Activated CD4-positive, alpha-beta memory T cell treated with anti-CD3 and anti-CD28 coated beads for 36 hours (primary cell): ENCODE results near the gene PIGU. TPM values are rescaled to one million over a fixed set of nuclear protein-coding genes. Genes with fewer than 3 reads are reported as not detected.
"Not testable (repeated sequence)": the region's sequence is repeated elsewhere in the genome, so short reads cannot be mapped to it uniquely, and the experiment has no call there.

Experiments
- CTCF ChIA-PET: fragments of 350-600 bp; sonication (Branson Sonifier 250); formaldehyde crosslinking; loops from one replicate; lab custom pipeline; 2021; ENCODE audit warnings: antibody characterized with exemption, inconsistent platforms; lab: Charles Lee
- POLR2A ChIA-PET: fragments of 350-600 bp; sonication (Branson Sonifier 250); formaldehyde crosslinking; loops from one replicate; lab custom pipeline; 2021; ENCODE audit warnings: antibody characterized with exemption; lab: Charles Lee
- DNase-seq: peaks from one replicate; pipeline ENCODE4 v3.0.0-alpha.2; 2020
- H3K27ac Mint-ChIP-seq: one replicate; pipeline ENCODE4 v1.8.0; 2021; ENCODE audit warnings: mixed read lengths
- H3K27me3 Mint-ChIP-seq: one replicate; pipeline ENCODE4 v1.8.0; 2021; ENCODE audit warnings: mixed read lengths
- H3K36me3 Mint-ChIP-seq: one replicate; pipeline ENCODE4 v1.8.0; 2021; ENCODE audit warnings: mixed read lengths
- H3K4me1 Mint-ChIP-seq: one replicate; pipeline ENCODE4 v1.8.0; 2021; ENCODE audit warnings: low read depth, mixed read lengths
- H3K4me3 Mint-ChIP-seq: one replicate; pipeline ENCODE4 v1.8.0; 2021; ENCODE audit warnings: mild to moderate bottlenecking, mixed read lengths
- H3K9me3 Mint-ChIP-seq: one replicate; pipeline ENCODE4 v1.8.0; 2021; ENCODE audit warnings: mixed read lengths
- intact Hi-C: fragments of 100-400 bp; cut with micrococcal nuclease; formaldehyde crosslinking; loops from one replicate; pipeline ENCODE4 v1.15.1; 2023
- total RNA-seq, 2 experiments: library from RNA; stranded (reverse); gene quantifications; one replicate each; pipeline ENCODE4 v1.2.3, GENCODE V29; 2021

PIGU gene
- total RNA-seq, 2 experiments from 2014 or later = 19.0 to 21.3 TPM

DNA sequence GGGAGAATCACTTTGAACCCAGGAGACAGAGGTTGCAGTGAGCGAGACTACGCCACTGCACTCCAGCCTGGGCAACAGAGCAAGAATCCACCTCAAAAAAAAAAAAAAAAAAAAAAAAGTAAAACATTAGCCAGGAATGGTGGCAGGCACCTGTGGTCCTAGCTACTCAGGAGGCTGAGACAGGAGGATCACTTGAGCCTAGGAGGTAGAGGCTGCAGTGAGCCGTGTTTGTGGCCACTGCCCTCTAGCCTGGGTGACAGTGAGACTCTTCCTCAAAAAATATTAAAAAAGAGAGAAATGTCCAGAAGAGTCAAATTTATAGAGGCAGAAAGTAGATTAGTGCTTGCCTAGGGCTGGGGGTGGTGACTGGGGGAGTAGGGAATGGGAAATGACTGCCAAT lies 6.8 kb upstream of the PIGU start:
- ChIA-PET CTCF (no interaction called here), POLR2A (no interaction called here)
- no peak for DNase-seq
- Mint-ChIP-seq H3K36me3 (no peaks in the 10 kb centered on the region), H3K4me1 (peaks cover 6% of the 10 kb centered on the region), H3K27ac (no peak overlapping the region), H3K27me3 (no peaks in the 10 kb centered on the region), H3K4me3 (no peak overlapping the region), H3K9me3 (no peaks in the 10 kb centered on the region)
- intact Hi-C loops = no loop called here

DNA sequence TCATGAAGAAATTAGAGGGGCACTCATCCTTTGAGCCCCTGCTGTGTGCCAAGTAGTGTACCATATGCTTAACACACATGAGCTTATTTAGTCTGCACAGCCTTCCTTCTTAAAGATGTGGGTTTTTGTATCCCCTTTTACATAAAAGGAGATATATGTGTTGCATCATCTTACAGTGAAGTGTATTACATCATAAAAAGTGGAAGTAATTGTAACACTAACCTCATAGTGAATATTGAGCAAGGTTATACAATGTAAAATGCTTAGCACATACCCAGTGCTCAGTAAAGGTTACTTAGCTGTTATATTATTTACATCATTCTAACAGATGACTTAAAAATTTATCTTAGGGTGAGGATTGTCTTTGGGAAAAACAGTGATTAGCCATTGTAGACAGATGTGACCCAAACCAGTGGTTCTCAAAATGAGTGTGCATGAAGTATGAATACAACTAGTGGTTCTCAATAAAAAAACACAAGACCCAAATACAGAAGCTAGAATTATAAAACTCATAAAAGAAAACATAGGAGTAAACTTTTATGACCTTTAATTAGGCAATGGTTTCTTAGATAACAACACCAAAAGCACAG lies 3.8 kb upstream of the PIGU start:
- H3K36me3 Mint-ChIP-seq = no peaks in the 10 kb centered on the region
- no peaks in the 10 kb centered on the region for H3K27me3 Mint-ChIP-seq
- H3K9me3 Mint-ChIP-seq = no peaks in the 10 kb centered on the region
- intact Hi-C loops = no loop called here
- H3K27ac Mint-ChIP-seq = no peak overlapping the region
- POLR2A ChIA-PET = interaction anchor here (1.5 kb wide), 1 partner anchor 164 kb away, joined by 7 read pairs; no protein-coding TSS in a partner anchor
- no peak overlapping the region for H3K4me3 Mint-ChIP-seq
- CTCF ChIA-PET = interaction anchor here (0.6 to 1.2 kb wide), 4 partner anchors 15 to 142 kb away, joined by 3 to 7 read pairs (median 4); no protein-coding TSS in a partner anchor
- DNase-seq = no peak
- peaks cover 21% of the 10 kb centered on the region for H3K4me1 Mint-ChIP-seq

DNA sequence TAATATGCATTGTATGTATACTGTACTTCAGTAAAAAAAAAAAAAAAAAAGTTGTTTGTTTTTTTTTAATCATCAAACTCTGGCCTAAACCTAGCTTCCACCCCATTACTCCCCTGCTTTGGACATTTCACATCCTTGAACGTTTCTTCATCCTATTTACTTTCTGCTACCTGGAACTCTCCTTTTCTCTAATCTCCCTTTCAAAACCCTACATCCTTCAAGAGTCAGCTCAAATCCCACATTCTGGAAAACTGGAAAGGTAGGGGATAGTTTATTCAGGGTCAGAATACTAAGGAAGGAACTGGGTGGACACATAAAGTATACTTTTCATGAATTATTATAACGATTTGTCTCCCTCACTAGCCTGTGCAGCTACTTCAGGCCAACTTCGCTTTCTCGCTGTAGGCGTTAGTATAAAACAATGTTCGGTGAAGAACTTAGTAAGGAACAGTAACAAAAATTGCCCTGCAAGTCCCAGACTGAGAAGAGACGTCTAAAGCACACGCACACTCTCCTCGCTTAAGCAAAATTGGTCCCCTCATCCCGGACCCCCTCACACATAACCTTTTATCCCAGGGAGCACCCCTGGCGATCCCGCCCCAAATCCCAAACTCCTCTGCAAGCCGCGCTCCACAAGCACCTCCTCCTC lies 775 bp downstream of the PIGU start:
- ChIA-PET POLR2A (interaction anchor here (0.6 to 1.3 kb wide), 4 partner anchors 32 to 313 kb away, joined by 3 to 6 read pairs (median 4); partner anchors contain the start of genes ITCH and MAP1LC3A), CTCF (interaction anchor here (1.3 kb wide), 2 partner anchors 30 to 138 kb away, joined by 3 read pairs; no protein-coding TSS in a partner anchor)
- Mint-ChIP-seq H3K27me3 (no peaks in the 10 kb centered on the region), H3K9me3 (no peaks in the 10 kb centered on the region), H3K27ac (peak overlapping the region; percentile 93), H3K36me3 (peaks cover 3% of the 10 kb centered on the region), H3K4me3 (peak overlapping the region; percentile 94), H3K4me1 (peaks cover 28% of the 10 kb centered on the region)
- DNase-seq = no peak
- intact Hi-C loops = loop anchor here (2.0 kb wide), 1 partner anchor 159 kb away; the partner anchor contains the start of gene DYNLRB1

DNA sequence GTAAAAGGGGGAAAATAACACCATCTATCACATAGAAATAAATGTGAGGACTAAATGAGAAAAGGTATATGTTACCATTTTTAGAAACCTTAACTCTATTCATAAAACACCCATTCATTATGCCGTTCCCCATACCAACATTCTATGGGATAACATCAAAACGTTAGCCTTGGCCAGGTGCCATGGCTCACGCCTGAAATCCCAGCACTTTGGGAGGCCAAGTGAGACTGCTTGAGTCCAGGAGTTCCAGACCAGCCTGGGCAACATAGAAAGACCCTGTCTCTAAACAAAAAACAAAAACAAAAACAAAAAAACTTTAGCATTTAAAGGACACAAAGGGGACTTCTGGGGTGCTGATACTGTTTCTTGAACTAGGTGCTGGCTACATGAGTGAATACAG lies 1.3 kb downstream of the PIGU start:
- intact Hi-C loops = no loop called here
- no peak for DNase-seq
- H3K9me3 Mint-ChIP-seq = no peaks in the 10 kb centered on the region
- POLR2A ChIA-PET = interaction anchor here (0.6 to 1.2 kb wide), 2 partner anchors 33 to 234 kb away, joined by 3 to 6 read pairs; no protein-coding TSS in a partner anchor
- H3K36me3 Mint-ChIP-seq = peaks cover 3% of the 10 kb centered on the region
- no peaks in the 10 kb centered on the region for H3K27me3 Mint-ChIP-seq
- no peak overlapping the region for H3K27ac Mint-ChIP-seq
- peaks cover 24% of the 10 kb centered on the region for H3K4me1 Mint-ChIP-seq
- peak overlapping the region; percentile 94 for H3K4me3 Mint-ChIP-seq
- CTCF ChIA-PET = interaction anchor here (1.3 kb wide), 1 partner anchor 30 kb away, joined by 3 read pairs; no protein-coding TSS in a partner anchor

DNA sequence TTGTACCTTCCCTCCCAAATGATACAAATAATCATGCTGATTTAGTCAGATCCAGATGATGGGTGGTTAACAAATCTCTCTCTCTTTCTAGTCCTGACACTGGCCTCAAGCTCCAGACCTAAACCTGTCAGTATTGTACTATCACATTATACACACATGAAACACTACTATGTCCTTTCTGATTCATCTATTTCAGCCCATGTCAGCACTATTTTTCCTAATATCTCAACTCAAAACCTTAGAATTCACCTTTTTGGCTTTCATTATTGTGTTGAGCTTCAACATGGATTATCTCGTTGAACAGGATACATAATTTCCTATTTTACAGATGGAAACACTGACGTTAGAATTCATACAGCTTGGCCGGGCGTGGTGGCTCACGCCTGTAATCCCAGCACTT lies 3.5 kb downstream of the PIGU start:
- intact Hi-C loops = no loop called here
- no peak for DNase-seq
- Mint-ChIP-seq H3K4me1 (peaks cover 20% of the 10 kb centered on the region), H3K36me3 (peaks cover 7% of the 10 kb centered on the region), H3K27ac (no peak overlapping the region), H3K9me3 (no peaks in the 10 kb centered on the region), H3K27me3 (no peaks in the 10 kb centered on the region), H3K4me3 (no peak overlapping the region)
- CTCF ChIA-PET = no interaction called here
- POLR2A ChIA-PET = no interaction called here

DNA sequence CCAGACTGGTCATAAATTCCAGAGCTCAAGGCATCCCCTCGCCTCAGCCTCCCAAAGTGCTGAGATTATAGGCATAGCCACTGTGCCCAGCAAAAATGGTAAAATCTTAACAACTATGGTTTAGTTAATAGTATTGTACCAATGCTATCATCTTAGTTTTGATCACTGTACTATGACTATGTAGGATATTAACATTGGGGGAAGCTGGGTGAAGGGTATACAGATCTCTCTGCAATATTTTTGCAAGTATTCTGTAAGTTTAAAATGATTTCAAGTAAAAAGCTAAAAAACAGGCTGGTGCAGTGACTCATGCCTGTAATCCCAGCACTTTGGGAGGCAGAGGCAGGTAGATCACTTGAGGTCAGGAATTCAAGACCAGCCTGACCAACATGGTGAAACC lies 7.8 kb downstream of the PIGU start:
- DNase-seq = no peak
- peaks cover 7% of the 10 kb centered on the region for H3K36me3 Mint-ChIP-seq
- H3K4me1 Mint-ChIP-seq = no peaks in the 10 kb centered on the region
- ChIA-PET POLR2A (interaction anchor here (0.6 kb wide), 1 partner anchor 380 kb away, joined by 4 read pairs; no protein-coding TSS in a partner anchor), CTCF (no interaction called here)
- H3K27ac Mint-ChIP-seq = no peak overlapping the region
- no peak overlapping the region for H3K4me3 Mint-ChIP-seq
- H3K9me3 Mint-ChIP-seq = no peaks in the 10 kb centered on the region
- H3K27me3 Mint-ChIP-seq = no peaks in the 10 kb centered on the region
- intact Hi-C loops = no loop called here

DNA sequence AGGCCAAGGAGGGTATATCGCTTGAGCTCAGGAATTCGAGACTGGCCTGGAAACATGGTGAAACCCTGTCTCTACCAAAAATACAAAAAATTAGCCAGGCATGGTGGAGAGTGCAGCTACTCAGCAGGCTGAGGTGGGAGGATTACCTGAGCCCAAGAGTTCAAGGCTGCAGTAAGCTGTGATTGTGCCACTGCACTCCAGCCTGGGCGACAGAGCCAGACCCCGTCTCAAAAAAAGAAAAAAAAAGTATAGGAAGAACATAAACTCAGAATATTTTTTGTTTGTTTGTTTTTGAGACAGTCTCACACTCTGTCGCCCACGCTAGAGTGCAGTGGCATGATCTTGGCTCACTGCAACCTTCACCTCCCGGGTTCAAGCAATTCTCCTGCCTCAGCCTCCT lies 12.1 kb downstream of the PIGU start:
- H3K9me3 Mint-ChIP-seq, H3K36me3 Mint-ChIP-seq, POLR2A ChIA-PET, intact Hi-C loops, H3K27ac Mint-ChIP-seq, H3K4me1 Mint-ChIP-seq, DNase-seq, H3K4me3 Mint-ChIP-seq, H3K27me3 Mint-ChIP-seq: not testable (repeated sequence)
- CTCF ChIA-PET = interaction anchor here (2.1 kb wide), 1 partner anchor 352 kb away, joined by 6 read pairs; no protein-coding TSS in a partner anchor

DNA sequence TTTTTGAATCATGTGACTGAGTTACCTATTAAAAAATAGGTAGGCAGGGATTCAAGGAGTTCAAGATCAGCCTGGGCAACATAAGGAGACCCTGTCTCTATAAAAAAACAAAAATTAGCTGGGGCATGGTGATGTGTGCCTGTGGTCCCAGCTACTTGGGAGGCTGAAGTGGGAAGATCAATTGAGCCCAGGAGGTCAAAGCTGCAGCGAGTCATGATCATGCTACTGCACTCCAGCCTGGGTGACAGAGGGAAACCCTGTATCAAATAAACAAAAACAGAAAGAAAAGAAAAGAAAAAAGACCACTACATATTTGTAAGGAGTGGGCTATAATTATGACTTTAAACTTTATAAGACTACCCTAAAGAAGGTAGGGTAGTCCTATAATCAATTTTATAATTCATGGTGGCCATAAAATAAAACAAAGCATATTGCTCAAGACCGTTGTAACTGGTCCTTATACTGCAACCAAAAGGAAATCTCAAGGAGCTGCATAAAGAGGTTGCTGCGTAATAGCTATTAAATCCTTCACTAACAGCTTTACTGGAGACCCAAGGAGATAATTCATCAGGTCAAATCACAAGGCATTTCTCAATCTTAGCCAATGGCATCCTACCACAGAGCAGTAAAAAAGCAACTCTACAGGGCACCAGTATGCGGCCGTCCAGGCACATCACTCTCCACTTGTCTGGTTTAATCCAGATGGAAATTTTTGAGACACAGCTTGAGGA lies 13.5 kb downstream of the PIGU start:
- intact Hi-C loops = no loop called here
- no peak for DNase-seq
- POLR2A ChIA-PET = no interaction called here
- Mint-ChIP-seq H3K9me3 (no peaks in the 10 kb centered on the region), H3K36me3 (no peaks in the 10 kb centered on the region), H3K27ac (no peak overlapping the region), H3K27me3 (no peaks in the 10 kb centered on the region), H3K4me3 (no peak overlapping the region), H3K4me1 (peaks cover 9% of the 10 kb centered on the region)
- CTCF ChIA-PET = interaction anchor here (0.6 to 2.1 kb wide), 3 partner anchors 57 to 429 kb away, joined by 3 to 6 read pairs (median 3); no protein-coding TSS in a partner anchor

DNA sequence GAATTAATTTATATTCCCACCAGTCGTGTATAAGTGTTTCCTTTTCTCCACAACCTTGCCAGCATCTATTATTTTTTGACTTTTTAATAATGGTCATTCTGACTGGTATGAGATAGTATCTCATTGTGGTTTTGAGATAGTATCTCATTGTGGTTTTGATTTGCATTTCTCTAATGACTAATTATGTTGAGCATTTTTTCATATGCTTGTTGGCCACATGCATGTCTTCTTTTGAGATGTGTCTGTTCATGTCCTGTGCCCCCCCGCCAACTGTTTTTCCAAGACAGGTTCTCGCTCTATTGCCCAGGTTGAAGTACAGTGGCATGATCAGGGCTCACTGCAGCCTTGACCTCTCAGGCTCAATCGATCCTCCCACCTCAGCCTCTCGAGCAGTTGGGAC lies 15.1 kb downstream of the PIGU start:
- POLR2A ChIA-PET, intact Hi-C loops, H3K4me1 Mint-ChIP-seq, H3K36me3 Mint-ChIP-seq, H3K27ac Mint-ChIP-seq, CTCF ChIA-PET, H3K9me3 Mint-ChIP-seq, H3K27me3 Mint-ChIP-seq, H3K4me3 Mint-ChIP-seq: not testable (repeated sequence)
- DNase-seq = peak; percentile 21

DNA sequence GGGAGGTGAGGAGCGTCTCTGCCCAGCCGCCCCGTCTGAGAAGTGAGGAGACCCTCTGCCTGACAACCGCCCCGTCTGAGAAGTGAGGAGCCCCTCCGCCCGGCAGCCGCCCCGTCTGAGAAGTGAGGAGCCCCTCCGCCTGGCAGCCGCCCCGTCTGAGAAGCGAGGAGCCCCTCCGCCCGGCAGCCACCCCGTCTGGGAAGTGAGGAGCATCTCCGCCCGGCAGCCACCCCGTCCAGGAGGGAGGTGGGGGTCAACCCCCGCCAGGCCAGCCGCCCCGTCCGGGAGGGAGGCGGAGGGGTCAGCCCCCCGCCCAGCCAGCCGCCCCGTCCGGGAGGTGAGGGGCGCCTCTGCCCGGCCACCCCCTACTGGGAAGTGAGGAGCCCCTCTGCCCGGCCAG lies 18.2 kb downstream of the PIGU start:
- intact Hi-C loops = not testable (repeated sequence)

DNA sequence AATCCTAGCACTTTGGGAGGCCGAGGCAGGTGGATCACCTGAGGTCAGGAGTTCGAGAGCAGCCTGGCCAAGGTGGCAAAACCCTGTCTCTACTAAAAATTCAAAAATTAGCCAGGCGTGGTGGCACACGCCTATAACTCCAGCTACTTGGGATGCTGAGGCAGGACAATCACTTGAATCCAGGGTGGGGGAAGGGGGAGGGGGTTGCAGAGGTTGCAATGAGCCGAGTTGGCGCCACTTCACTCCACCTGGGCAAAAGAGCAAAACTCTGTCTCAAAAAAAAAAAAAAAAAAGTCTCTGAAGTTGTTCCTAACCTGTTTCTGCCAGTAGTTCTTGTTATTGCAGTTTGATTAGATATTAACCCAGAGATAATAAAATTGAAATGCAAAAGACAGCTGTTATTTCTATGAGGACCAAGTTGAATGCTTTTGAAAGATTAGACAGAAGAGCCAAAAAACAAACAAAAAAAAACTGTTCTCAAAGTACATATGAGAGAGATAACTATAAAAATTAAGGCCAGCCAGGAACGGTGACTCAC lies 22.6 kb downstream of the PIGU start:
- intact Hi-C loops = no loop called here
- H3K27ac Mint-ChIP-seq = no peak overlapping the region
- no peak overlapping the region for H3K4me3 Mint-ChIP-seq
- peaks cover 21% of the 10 kb centered on the region for H3K36me3 Mint-ChIP-seq
- no peaks in the 10 kb centered on the region for H3K4me1 Mint-ChIP-seq
- no peaks in the 10 kb centered on the region for H3K27me3 Mint-ChIP-seq
- ChIA-PET CTCF (no interaction called here), POLR2A (no interaction called here)
- no peak for DNase-seq
- no peaks in the 10 kb centered on the region for H3K9me3 Mint-ChIP-seq

More for the DNA sequence above, 18.2 kb downstream of the PIGU start:
- POLR2A ChIA-PET, CTCF ChIA-PET, H3K27ac Mint-ChIP-seq, DNase-seq, H3K36me3 Mint-ChIP-seq, H3K4me1 Mint-ChIP-seq, H3K9me3 Mint-ChIP-seq, H3K4me3 Mint-ChIP-seq, H3K27me3 Mint-ChIP-seq: not testable (repeated sequence)

DNA sequence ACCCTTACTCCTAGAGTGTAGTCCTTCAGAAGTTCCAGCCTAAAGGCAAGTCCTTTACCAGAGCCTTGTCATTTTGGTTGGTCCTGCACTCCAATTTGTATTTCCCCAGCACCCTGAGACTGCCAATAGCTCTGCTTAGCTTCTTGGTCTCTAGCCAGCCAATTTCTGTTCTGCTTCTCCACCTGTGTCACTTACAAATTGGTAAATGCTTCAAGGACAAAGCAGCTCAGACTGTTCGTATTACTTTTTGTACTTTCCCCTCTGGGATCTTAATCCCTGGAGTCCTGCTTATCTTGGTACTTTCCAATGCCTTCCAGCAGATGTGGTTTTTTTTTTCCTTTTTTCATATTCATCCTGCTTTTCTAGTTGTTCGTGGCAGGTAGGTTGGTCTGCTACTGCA lies 25.7 kb downstream of the PIGU start:
- POLR2A ChIA-PET = no interaction called here
- CTCF ChIA-PET = interaction anchor here (1.4 kb wide), 1 partner anchor 339 kb away, joined by 4 read pairs; no protein-coding TSS in a partner anchor
- no peaks in the 10 kb centered on the region for H3K27me3 Mint-ChIP-seq
- DNase-seq = no peak
- no peaks in the 10 kb centered on the region for H3K9me3 Mint-ChIP-seq
- intact Hi-C loops = no loop called here
- H3K4me3 Mint-ChIP-seq = no peak overlapping the region
- no peak overlapping the region for H3K27ac Mint-ChIP-seq
- no peaks in the 10 kb centered on the region for H3K4me1 Mint-ChIP-seq
- peaks cover 12% of the 10 kb centered on the region for H3K36me3 Mint-ChIP-seq
